ENCODE results near the gene FAF1.

GRCh38 chr1:50847303-50847702 is 112.8 kb downstream of the FAF1 start:
- TF ChIP-seq CTCF (IDR thresholded peaks at IDR 0.05 in 4 of 5, conservative IDR thresholded peaks at IDR 0.05 in 1 of 5) (no peak), POLR2A (IDR thresholded peaks at IDR 0.05) (no peak)
